CD4-positive, alpha-beta T cell (primary cell): ENCODE results near the gene FNDC3A. TPM values are rescaled to one million over a fixed set of nuclear protein-coding genes. Genes with fewer than 3 reads are reported as not detected.

ENCODE experiments used
- ATAC-seq: fragments of 200-7000 bp; cut with Tn5 transposase; one replicate; pipeline ENCODE4 v1.10.0; 2022; ENCODE audit warnings: mild to moderate bottlenecking; ENCODE audit not compliant: poor library complexity
- CTCF ChIA-PET: fragments of 350-600 bp; sonication (Branson Sonifier 250); formaldehyde crosslinking; loops from one replicate; lab custom pipeline; 2021; ENCODE audit warnings: antibody characterized with exemption, inconsistent platforms; lab: Charles Lee
- POLR2A ChIA-PET: fragments of 350-600 bp; sonication (Branson Sonifier 250); formaldehyde crosslinking; loops from one replicate; lab custom pipeline; 2021; ENCODE audit warnings: antibody characterized with exemption, inconsistent platforms; lab: Charles Lee
- DNase-seq, 14 experiments: peaks; one replicate each; pipeline ENCODE4 v3.0.0-alpha.2; 2013 to 2020; ENCODE audit warnings: mixed read lengths in 2 of 14
- H3K27ac ChIP-seq, 2 donors: one replicate each; pipeline versions ENCODE4 v1.5.1 to v1.7.0; 2013; ENCODE audit warnings: low read length in 2 of 2, low read depth in 1 of 2, mild to moderate bottlenecking in 1 of 2
- H3K27me3 ChIP-seq, 2 experiments: 1 replicate in 1 of 2; 2 replicates in 1 of 2; pipeline versions ENCODE4 v1.6.1 to v1.7.0; 2013; ENCODE audit warnings: low read length in 2 of 2, control low read depth in 1 of 2, mild to moderate bottlenecking in 1 of 2, moderate library complexity in 1 of 2; ENCODE audit not compliant: insufficient read depth in 2 of 2, control insufficient read depth in 1 of 2
- H3K36me3 ChIP-seq: one replicate; pipeline ENCODE4 v1.6.1; 2013; ENCODE audit warnings: low read length, control low read depth; ENCODE audit not compliant: insufficient read depth
- H3K4me1 ChIP-seq: one replicate; pipeline ENCODE4 v1.6.1; 2013; ENCODE audit warnings: low read length, control low read depth; ENCODE audit not compliant: insufficient read depth
- H3K4me3 ChIP-seq: one replicate; pipeline ENCODE4 v1.5.1; 2013; ENCODE audit warnings: mild to moderate bottlenecking, low read length, moderate library complexity
- H3K9me3 ChIP-seq, 2 experiments: 1 replicate in 1 of 2; 2 replicates in 1 of 2; pipeline versions ENCODE4 v1.6.1 to v1.7.0; 2013; ENCODE audit warnings: low read length in 2 of 2, mild to moderate bottlenecking in 2 of 2, control low read depth in 1 of 2, moderate library complexity in 1 of 2; ENCODE audit not compliant: control insufficient read depth in 1 of 2, insufficient read depth in 1 of 2
- H3K27ac Mint-ChIP-seq: one replicate; pipeline ENCODE4 v1.8.0; 2020; ENCODE audit warnings: mixed read lengths
- H3K27me3 Mint-ChIP-seq: one replicate; pipeline ENCODE4 v1.8.0; 2021; ENCODE audit warnings: mixed read lengths
- H3K36me3 Mint-ChIP-seq: one replicate; pipeline ENCODE4 v1.8.0; 2021; ENCODE audit warnings: low read depth, mixed read lengths
- H3K4me1 Mint-ChIP-seq: one replicate; pipeline ENCODE4 v1.8.0; 2021; ENCODE audit warnings: low read depth, mixed read lengths
- H3K4me3 Mint-ChIP-seq: one replicate; pipeline ENCODE4 v1.8.0; 2020; ENCODE audit warnings: mild to moderate bottlenecking, mixed read lengths
- H3K9me3 Mint-ChIP-seq: one replicate; pipeline ENCODE4 v1.8.0; 2020; ENCODE audit warnings: mixed read lengths
- intact Hi-C, 2 experiments: fragments of 100-400 bp; cut with DNase I in 1 of 2; cut with micrococcal nuclease in 1 of 2; formaldehyde crosslinking; loops; one replicate each; pipeline versions ENCODE4 v1.15.1 to v1.9.0; 2023 to 2025; cut with DNase I, micrococcal nuclease
- total RNA-seq, 174 experiments: library from RNA in 2 of 174; stranded (reverse) in 2 of 174; gene quantifications; one replicate each; pipeline ENCODE4 v1.2.3 and lab custom pipeline; 2021 to 2026
- TF ChIP-seq, protein P1 (sequence below): fragments of 200-600 bp; IDR thresholded peaks from one replicate; pipeline ENCODE4 v1.8.0; 2022; ENCODE audit warnings: antibody characterized with exemption, mild to moderate bottlenecking

The FNDC3A gene
- total RNA-seq, 2 experiments from 2014 or later, result 27.7 to 28.6 TPM

DNA sequence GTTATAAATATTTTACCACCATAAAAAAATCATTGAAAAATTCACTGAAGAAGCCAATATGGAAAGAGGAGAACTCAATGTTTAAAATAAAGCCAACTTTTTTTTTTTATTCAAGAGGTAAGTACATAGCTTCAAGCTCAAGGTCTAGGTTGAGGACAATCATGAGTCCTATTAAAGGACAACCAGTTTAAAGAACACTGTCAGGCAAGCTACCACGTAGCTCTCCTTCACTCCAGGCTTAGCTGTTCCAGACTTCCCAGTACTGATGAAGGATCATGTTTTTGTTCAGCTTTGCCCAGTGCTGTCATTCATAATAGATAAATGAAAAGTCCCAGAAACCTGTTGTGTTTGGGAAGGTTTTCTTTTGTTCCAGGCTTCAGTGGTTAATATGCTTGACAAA lies 234.4 kb downstream of the FNDC3A start:
- peaks cover 7% of the 10 kb centered on the region for H3K4me1 ChIP-seq
- Mint-ChIP-seq H3K9me3 (no peaks in the 10 kb centered on the region), H3K36me3 (peaks cover 39% of the 10 kb centered on the region), H3K4me3 (no peak overlapping the region), H3K4me1 (peaks cover 9% of the 10 kb centered on the region), H3K27ac (no peak overlapping the region), H3K27me3 (peaks cover 1% of the 10 kb centered on the region)
- DNase-seq (no peak), ATAC-seq (no peak)
- ChIA-PET CTCF (no interaction called here), POLR2A (no interaction called here)
- H3K27me3 ChIP-seq, result no peaks in the 10 kb centered on the region
- TF ChIP-seq, protein P1, sequence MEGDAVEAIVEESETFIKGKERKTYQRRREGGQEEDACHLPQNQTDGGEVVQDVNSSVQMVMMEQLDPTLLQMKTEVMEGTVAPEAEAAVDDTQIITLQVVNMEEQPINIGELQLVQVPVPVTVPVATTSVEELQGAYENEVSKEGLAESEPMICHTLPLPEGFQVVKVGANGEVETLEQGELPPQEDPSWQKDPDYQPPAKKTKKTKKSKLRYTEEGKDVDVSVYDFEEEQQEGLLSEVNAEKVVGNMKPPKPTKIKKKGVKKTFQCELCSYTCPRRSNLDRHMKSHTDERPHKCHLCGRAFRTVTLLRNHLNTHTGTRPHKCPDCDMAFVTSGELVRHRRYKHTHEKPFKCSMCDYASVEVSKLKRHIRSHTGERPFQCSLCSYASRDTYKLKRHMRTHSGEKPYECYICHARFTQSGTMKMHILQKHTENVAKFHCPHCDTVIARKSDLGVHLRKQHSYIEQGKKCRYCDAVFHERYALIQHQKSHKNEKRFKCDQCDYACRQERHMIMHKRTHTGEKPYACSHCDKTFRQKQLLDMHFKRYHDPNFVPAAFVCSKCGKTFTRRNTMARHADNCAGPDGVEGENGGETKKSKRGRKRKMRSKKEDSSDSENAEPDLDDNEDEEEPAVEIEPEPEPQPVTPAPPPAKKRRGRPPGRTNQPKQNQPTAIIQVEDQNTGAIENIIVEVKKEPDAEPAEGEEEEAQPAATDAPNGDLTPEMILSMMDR, result no peak
- intact Hi-C loops, result no loop called here
- no peak overlapping the region for H3K27ac ChIP-seq
- H3K36me3 ChIP-seq, result peaks cover 34% of the 10 kb centered on the region
- H3K4me3 ChIP-seq, result no peak overlapping the region
- no peaks in the 10 kb centered on the region for H3K9me3 ChIP-seq

- peaks cover 35% of the 10 kb centered on the region for H3K36me3 Mint-ChIP-seq
- POLR2A ChIA-PET, result no interaction called here
- intact Hi-C loops, result no loop called here
These were observed 235.0 kb downstream of the FNDC3A start for GRCh38 chr13:49210669-49211068.

DNA sequence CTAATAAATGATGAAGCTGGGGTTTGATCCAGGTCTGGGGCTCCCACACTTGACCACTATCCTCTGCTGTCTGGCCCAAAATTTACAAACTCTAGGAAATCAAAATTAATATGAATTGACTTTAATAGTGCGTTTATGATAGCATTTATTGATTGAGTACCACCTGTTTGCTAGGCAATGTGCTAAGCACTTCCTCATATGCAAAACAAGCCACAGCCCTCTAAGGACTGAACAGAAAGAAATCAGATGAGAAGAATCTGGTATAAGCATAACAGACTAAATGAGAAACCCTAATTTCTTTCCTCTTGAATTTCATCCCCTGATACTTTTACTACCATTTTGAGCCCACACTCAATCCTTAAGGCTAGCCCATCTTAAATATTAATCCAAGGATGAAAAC lies 237.8 kb downstream of the FNDC3A start:
- Histone ChIP-seq H3K4me1 (peaks cover 10% of the 10 kb centered on the region), H3K27ac (no peak overlapping the region), H3K36me3 (peaks cover 1% of the 10 kb centered on the region), H3K4me3 (no peak overlapping the region), H3K9me3 (peaks cover 0 to under 1% of the 10 kb centered on the region in 2 experiments), H3K27me3 (peaks cover 9 to 10% of the 10 kb centered on the region in 2 experiments)
- peaks cover 12% of the 10 kb centered on the region for H3K4me1 Mint-ChIP-seq
- ChIA-PET POLR2A (no interaction called here), CTCF (no interaction called here)
- H3K27ac Mint-ChIP-seq, result no peak overlapping the region
- DNase-seq (no peak), ATAC-seq (no peak)
- H3K4me3 Mint-ChIP-seq, result no peak overlapping the region
- H3K9me3 Mint-ChIP-seq, result no peaks in the 10 kb centered on the region
- intact Hi-C loops, result no loop called here
- TF ChIP-seq, protein P1, result no peak
- H3K27me3 Mint-ChIP-seq, result peaks cover 30% of the 10 kb centered on the region
- peaks cover 8% of the 10 kb centered on the region for H3K36me3 Mint-ChIP-seq

More at GRCh38 chr13:49210669-49211068, 235.0 kb downstream of the FNDC3A start:
- ATAC-seq, result no peak
- TF ChIP-seq, protein P1, result no peak
- Mint-ChIP-seq H3K4me3 (no peak overlapping the region), H3K9me3 (no peaks in the 10 kb centered on the region), H3K4me1 (peaks cover 12% of the 10 kb centered on the region), H3K27ac (no peak overlapping the region), H3K27me3 (peaks cover 3% of the 10 kb centered on the region)
- Histone ChIP-seq H3K4me3 (no peak overlapping the region), H3K4me1 (peaks cover 10% of the 10 kb centered on the region), H3K36me3 (peaks cover 29% of the 10 kb centered on the region), H3K27ac (no peak overlapping the region), H3K9me3 (no peaks in the 10 kb centered on the region), H3K27me3 (no peaks in the 10 kb centered on the region)
- CTCF ChIA-PET, result no interaction called here
- DNase-seq, result no peak
